ENCODE data around the gene AGO3. TPM values are rescaled to one million over a fixed set of nuclear protein-coding genes. Genes with fewer than 3 reads are reported as not detected.
A peak's percentile ranks its signal among the peaks of the same experiment; 100 is the strongest.

AGO3 gene
- total RNA-seq, 1 experiment from 2014 or later: 39.4 TPM

DNA sequence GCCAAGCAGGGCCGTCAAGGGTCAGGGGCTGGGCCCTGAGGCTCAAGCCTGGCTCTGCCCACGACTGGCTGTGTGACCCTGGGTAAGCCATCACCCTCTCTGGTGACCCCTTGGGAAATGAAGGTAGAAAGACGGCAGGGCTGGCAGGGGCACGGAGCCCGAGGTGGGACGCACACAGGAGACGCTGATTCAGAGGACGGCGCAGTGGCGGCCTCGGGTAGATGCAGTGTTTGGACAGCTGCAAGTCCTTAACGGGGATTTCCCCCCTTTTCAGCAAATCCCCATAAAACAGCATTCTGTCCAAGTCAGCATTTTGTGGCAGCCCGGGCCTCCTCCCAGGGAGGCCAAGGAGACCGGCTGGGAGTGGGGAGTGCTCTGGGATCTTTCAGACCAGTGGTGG, 177.4 kb downstream of the AGO3 start:
- POLR2A ChIA-PET: interaction anchor here (0.6 kb wide), 1 partner anchor 130 kb away, joined by 9 read pairs; no protein-coding TSS in a partner anchor
- TF ChIP-seq SIN3A (IDR thresholded peaks at IDR 0.05; ENCODE audit: borderline replicate concordance, insufficient read depth, low read depth, low read length) (no peak), POLR2AphosphoS5 (IDR thresholded peaks at IDR 0.05; ENCODE audit: low read depth, low read length) (no peak)
- TF ChIP-seq, protein P1, sequence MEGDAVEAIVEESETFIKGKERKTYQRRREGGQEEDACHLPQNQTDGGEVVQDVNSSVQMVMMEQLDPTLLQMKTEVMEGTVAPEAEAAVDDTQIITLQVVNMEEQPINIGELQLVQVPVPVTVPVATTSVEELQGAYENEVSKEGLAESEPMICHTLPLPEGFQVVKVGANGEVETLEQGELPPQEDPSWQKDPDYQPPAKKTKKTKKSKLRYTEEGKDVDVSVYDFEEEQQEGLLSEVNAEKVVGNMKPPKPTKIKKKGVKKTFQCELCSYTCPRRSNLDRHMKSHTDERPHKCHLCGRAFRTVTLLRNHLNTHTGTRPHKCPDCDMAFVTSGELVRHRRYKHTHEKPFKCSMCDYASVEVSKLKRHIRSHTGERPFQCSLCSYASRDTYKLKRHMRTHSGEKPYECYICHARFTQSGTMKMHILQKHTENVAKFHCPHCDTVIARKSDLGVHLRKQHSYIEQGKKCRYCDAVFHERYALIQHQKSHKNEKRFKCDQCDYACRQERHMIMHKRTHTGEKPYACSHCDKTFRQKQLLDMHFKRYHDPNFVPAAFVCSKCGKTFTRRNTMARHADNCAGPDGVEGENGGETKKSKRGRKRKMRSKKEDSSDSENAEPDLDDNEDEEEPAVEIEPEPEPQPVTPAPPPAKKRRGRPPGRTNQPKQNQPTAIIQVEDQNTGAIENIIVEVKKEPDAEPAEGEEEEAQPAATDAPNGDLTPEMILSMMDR (IDR thresholded peaks at IDR 0.05): no peak
- BruUV-seq (replicated peaks): no TSS peak
- no peak for ATAC-seq
- H3K27me3 ChIP-seq (ENCODE audit: control insufficient read depth, insufficient read depth, low read length): no peaks in the 10 kb centered on the region
- DNase-seq (ENCODE audit: low read depth, low spot score): no peak
- intact Hi-C loops (cut with micrococcal nuclease; ENCODE audit: unreplicated experiment): no loop called here
- peaks cover 12% of the 10 kb centered on the region; the same call in 1 of the 2 replicates for H3K4me1 ChIP-seq (ENCODE audit: control insufficient read depth, insufficient read depth, low read length)
- no peak overlapping the region for H3K27ac ChIP-seq (ENCODE audit: low read length)
- no peaks in the 10 kb centered on the region for H3K9me3 ChIP-seq (ENCODE audit: control insufficient read depth, insufficient read depth, low read depth, low read length)
- no peaks in the 10 kb centered on the region for H3K36me3 ChIP-seq (ENCODE audit: control insufficient read depth, insufficient read depth, low read length)
- no peak overlapping the region for H3K4me3 ChIP-seq (ENCODE audit: low read depth in 2 of 2, low read length in 2 of 2)
- CTCF ChIA-PET: no interaction called here
- in situ Hi-C loops (cut with HindIII; ENCODE audit: low pct_unique_long_range_greater_than_20kb, low sequenced_read_pairs): no loop called here

DNA sequence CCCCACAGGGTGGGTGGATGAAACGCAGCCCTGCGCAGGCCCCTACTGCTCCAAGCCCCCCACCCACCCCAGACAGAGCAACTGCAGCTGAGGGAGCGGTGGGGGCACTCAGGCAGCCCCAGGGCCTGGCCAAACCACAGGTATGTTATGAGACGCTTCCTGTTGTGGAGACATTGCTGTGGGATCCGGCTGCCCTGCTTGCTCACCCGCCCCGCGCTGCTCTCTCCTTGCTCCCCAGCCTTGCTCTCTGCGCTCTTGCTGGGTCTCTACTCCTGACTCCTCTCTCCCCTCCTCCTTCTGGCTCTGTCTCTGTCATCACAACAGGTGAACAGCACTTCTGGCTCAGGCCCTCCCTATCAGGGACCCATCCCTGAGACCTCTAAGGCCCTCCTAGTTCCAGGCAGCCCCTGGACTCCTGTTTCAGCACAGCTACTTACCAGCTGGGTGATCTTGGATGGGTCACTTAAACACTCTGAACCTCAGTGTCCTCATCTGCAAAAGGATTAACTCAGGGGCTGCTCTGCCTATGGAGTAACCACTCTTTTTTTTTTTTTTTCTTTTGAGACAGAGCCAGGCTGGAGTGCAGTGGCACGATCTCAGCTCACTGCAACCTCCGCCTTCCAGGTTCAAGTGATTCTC, 178.3 kb downstream of the AGO3 start:
- intact Hi-C loops (cut with micrococcal nuclease; ENCODE audit: unreplicated experiment) (no loop called here), in situ Hi-C loops (cut with HindIII; ENCODE audit: low pct_unique_long_range_greater_than_20kb, low sequenced_read_pairs) (no loop called here)
- H3K4me1 ChIP-seq (ENCODE audit: control insufficient read depth, insufficient read depth, low read length): peaks cover 12% of the 10 kb centered on the region; the same call in 1 of the 2 replicates
- H3K36me3 ChIP-seq (ENCODE audit: control insufficient read depth, insufficient read depth, low read length): no peaks in the 10 kb centered on the region
- CTCF ChIA-PET: interaction anchor here (0.8 kb wide), 2 partner anchors 26 to 79 kb away, joined by 4 to 5 read pairs; no protein-coding TSS in a partner anchor
- no peaks in the 10 kb centered on the region for H3K9me3 ChIP-seq (ENCODE audit: control insufficient read depth, insufficient read depth, low read depth, low read length)
- ATAC-seq: peak; percentile 81
- H3K4me3 ChIP-seq (ENCODE audit: low read depth in 2 of 2, low read length in 2 of 2): no peak overlapping the region
- POLR2A ChIA-PET: interaction anchor here (0.6 kb wide), 1 partner anchor 112 kb away, joined by 9 read pairs; no protein-coding TSS in a partner anchor
- H3K27me3 ChIP-seq (ENCODE audit: control insufficient read depth, insufficient read depth, low read length): no peaks in the 10 kb centered on the region
- DNase-seq (ENCODE audit: low read depth, low spot score): no peak
- H3K27ac ChIP-seq (ENCODE audit: low read length): no peak overlapping the region
- no TSS peak for BruUV-seq (replicated peaks)
- TF ChIP-seq, protein P1 (IDR thresholded peaks at IDR 0.05): no peak
- TF ChIP-seq TCF7L2 (IDR thresholded peaks at IDR 0.05; ENCODE audit: low read depth, low read length) (no peak), SIN3A (IDR thresholded peaks at IDR 0.05; ENCODE audit: borderline replicate concordance, insufficient read depth, low read depth, low read length) (no peak), POLR2AphosphoS5 (IDR thresholded peaks at IDR 0.05; ENCODE audit: low read depth, low read length) (no peak)
- TF ChIP-seq, protein P2, sequence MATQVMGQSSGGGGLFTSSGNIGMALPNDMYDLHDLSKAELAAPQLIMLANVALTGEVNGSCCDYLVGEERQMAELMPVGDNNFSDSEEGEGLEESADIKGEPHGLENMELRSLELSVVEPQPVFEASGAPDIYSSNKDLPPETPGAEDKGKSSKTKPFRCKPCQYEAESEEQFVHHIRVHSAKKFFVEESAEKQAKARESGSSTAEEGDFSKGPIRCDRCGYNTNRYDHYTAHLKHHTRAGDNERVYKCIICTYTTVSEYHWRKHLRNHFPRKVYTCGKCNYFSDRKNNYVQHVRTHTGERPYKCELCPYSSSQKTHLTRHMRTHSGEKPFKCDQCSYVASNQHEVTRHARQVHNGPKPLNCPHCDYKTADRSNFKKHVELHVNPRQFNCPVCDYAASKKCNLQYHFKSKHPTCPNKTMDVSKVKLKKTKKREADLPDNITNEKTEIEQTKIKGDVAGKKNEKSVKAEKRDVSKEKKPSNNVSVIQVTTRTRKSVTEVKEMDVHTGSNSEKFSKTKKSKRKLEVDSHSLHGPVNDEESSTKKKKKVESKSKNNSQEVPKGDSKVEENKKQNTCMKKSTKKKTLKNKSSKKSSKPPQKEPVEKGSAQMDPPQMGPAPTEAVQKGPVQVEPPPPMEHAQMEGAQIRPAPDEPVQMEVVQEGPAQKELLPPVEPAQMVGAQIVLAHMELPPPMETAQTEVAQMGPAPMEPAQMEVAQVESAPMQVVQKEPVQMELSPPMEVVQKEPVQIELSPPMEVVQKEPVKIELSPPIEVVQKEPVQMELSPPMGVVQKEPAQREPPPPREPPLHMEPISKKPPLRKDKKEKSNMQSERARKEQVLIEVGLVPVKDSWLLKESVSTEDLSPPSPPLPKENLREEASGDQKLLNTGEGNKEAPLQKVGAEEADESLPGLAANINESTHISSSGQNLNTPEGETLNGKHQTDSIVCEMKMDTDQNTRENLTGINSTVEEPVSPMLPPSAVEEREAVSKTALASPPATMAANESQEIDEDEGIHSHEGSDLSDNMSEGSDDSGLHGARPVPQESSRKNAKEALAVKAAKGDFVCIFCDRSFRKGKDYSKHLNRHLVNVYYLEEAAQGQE (IDR thresholded peaks at IDR 0.05; ENCODE audit: insufficient read depth in 1 of 2, low read depth in 2 of 2, low read length in 1 of 2): no peak

Measured in Panc1 (cell line).